GM12865 (cell line): ENCODE data around the gene DYSF.
"Not testable (repeated sequence)": the region's sequence is repeated elsewhere in the genome, so short reads cannot be mapped to it uniquely, and the experiment has no call there.

Experiments used
- DNase-seq: peaks from one replicate; pipeline ENCODE4 v3.0.0; 2010; ENCODE audit warnings: low read depth
- H3K4me3 ChIP-seq: 2 replicates; pipeline ENCODE4 v1.5.1; 2011; ENCODE audit warnings: mild to moderate bottlenecking, low read depth, low read length, control low read depth
- TF ChIP-seq, protein P1 (sequence below): IDR thresholded peaks from 2 replicates; pipeline ENCODE4 v1.5.1; 2011; ENCODE audit warnings: low read length, control low read depth, low read depth, inconsistent platforms; ENCODE audit not compliant: insufficient read depth; ENCODE audit errors: missing control alignments

The DYSF gene

DNA sequence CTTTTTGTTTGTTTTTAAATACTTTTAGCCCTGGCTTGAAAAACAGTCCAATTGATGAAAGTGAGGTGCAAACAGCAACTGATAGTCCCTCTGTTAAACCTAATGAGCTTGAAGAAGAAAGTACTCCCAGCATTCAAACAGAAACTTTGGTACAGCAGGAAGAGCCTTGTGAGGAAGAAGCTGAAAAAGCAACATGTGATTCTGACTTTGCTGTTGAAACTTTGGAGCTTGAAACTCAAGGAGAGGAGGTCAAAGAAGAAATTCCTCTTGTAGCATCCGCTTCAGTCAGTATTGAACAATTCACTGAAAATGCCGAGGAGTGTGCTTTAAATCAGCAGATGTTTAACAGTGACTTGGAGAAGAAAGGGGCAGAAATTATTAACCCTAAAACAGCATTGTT, 30.6 kb upstream of the DYSF start:
- H3K4me3 ChIP-seq = no peak overlapping the region
- TF ChIP-seq, protein P1, sequence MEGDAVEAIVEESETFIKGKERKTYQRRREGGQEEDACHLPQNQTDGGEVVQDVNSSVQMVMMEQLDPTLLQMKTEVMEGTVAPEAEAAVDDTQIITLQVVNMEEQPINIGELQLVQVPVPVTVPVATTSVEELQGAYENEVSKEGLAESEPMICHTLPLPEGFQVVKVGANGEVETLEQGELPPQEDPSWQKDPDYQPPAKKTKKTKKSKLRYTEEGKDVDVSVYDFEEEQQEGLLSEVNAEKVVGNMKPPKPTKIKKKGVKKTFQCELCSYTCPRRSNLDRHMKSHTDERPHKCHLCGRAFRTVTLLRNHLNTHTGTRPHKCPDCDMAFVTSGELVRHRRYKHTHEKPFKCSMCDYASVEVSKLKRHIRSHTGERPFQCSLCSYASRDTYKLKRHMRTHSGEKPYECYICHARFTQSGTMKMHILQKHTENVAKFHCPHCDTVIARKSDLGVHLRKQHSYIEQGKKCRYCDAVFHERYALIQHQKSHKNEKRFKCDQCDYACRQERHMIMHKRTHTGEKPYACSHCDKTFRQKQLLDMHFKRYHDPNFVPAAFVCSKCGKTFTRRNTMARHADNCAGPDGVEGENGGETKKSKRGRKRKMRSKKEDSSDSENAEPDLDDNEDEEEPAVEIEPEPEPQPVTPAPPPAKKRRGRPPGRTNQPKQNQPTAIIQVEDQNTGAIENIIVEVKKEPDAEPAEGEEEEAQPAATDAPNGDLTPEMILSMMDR = no peak
- no peak for DNase-seq

- no peak for DNase-seq
- no peak overlapping the region for H3K4me3 ChIP-seq
- TF ChIP-seq, protein P1 = no peak
Observed at GRCh38 chr2:71423817-71424420, 29.4 kb upstream of the DYSF start.

DNA sequence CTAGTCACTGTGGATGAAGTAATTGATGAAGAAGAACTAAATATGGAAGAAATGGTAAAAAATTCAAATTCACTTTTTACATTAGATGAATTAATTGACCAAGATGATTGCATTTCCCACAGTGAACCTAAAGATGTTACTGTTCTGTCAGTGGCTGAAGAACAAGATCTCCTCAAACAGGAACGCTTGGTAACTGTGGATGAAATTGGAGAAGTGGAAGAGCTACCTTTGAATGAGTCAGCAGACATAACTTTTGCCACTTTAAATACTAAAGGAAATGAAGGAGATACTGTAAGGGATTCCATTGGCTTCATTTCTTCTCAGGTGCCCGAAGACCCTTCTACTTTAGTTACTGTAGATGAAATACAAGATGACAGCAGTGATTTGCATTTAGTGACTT, 26.6 kb upstream of the DYSF start:
- TF ChIP-seq, protein P1 = no peak
- H3K4me3 ChIP-seq = no peak overlapping the region
- DNase-seq = no peak

- TF ChIP-seq, protein P1 = no peak
- no peak overlapping the region for H3K4me3 ChIP-seq
- DNase-seq = no peak
Observed at GRCh38 chr2:71428472-71429383, 24.6 kb upstream of the DYSF start.

GRCh38 chr2:71445142-71445541, 8.2 kb upstream of the DYSF start:
- H3K4me3 ChIP-seq, DNase-seq: not testable (repeated sequence)

- no peak overlapping the region for H3K4me3 ChIP-seq
- DNase-seq = no peak
- TF ChIP-seq, protein P1 = no peak
Observed at GRCh38 chr2:71446505-71446904, 6.9 kb upstream of the DYSF start.

- TF ChIP-seq, protein P1 = no peak
- no peak overlapping the region for H3K4me3 ChIP-seq
- DNase-seq = peak; percentile 7
Observed at GRCh38 chr2:71449343-71449742, 4.0 kb upstream of the DYSF start.
